Measurements from ENCODE around the gene MAG. TPM values are rescaled to one million over a fixed set of nuclear protein-coding genes. Genes with fewer than 3 reads are reported as not detected.

MAG gene
- total and polyA plus RNA-seq, 9 of the 15 experiments (the other 6 are each of a cell fraction or from before 2014, with no cell fraction given): 0.11 to 10.0 (median 1.6) TPM

GRCh38 chr19:35306473-35307246 is 14.7 kb downstream of the MAG start (continued):
- TF ChIP-seq ERF (CRISPR knock-in tag; IDR thresholded peaks at IDR 0.05): no peak
- TF ChIP-seq REST (IDR thresholded peaks at IDR 0.05; ENCODE audit: borderline replicate concordance): no peak
- no peak for TF ChIP-seq REST (CRISPR knock-in tag; IDR thresholded peaks at IDR 0.05; ENCODE audit: low read depth)
- TF ChIP-seq ZNF79 (CRISPR knock-in tag; IDR thresholded peaks at IDR 0.05; ENCODE audit: low read depth): no peak
- no peak for TF ChIP-seq ZNF511 (CRISPR knock-in tag; IDR thresholded peaks at IDR 0.05)
- TF ChIP-seq KAT2B (IDR thresholded peaks at IDR 0.05; ENCODE audit: low read depth, low read length): no peak
- no peak for TF ChIP-seq ZNF57 (CRISPR knock-in tag; IDR thresholded peaks at IDR 0.05)
- no peak for TF ChIP-seq CREB1 (IDR thresholded peaks at IDR 0.05)
- TF ChIP-seq CREB1 (CRISPR knock-in tag; IDR thresholded peaks at IDR 0.05): no peak
- no peak for TF ChIP-seq CBX8 (IDR thresholded peaks at IDR 0.05; ENCODE audit: borderline replicate concordance, extremely low read depth, low read depth, low read length, poor library complexity, severe bottlenecking)
- no peak for TF ChIP-seq NRF1 (conservative IDR thresholded peaks at IDR 0.05 in 1 of 2, IDR thresholded peaks at IDR 0.05 in 1 of 2)
- no peak for TF ChIP-seq CEBPG (CRISPR knock-in tag; IDR thresholded peaks at IDR 0.05)
- no peak for TF ChIP-seq CEBPG (tag; conservative IDR thresholded peaks at IDR 0.05 in 1 of 2, IDR thresholded peaks at IDR 0.05 in 1 of 2)
- peak; percentile 54 to 57 (median 55); a peak in 5 of 6 replicates for TF ChIP-seq CTCF (IDR thresholded peaks at IDR 0.05 in 2 of 3, conservative IDR thresholded peaks at IDR 0.05 in 1 of 3; ENCODE audit: insufficient read depth in 2 of 3, low read depth in 1 of 3, low read length in 3 of 3)
- TF ChIP-seq BRD9 (IDR thresholded peaks at IDR 0.05; ENCODE audit: low read depth, partially characterized antibody): peak; percentile 54
- TF ChIP-seq JUNB (CRISPR knock-in tag; conservative IDR thresholded peaks at IDR 0.05): no peak
- no peak for TF ChIP-seq MED1 (CRISPR knock-in tag; IDR thresholded peaks at IDR 0.05; ENCODE audit: borderline replicate concordance)
- no peak for TF ChIP-seq RFX7 (CRISPR knock-in tag; IDR thresholded peaks at IDR 0.05)

Data from K562 (cell line).